ENCODE measurements around the gene SPATA25. TPM values are rescaled to one million over a fixed set of nuclear protein-coding genes. Genes with fewer than 3 reads are reported as not detected.

SPATA25 gene
- total RNA-seq, 4 donors from 2014 or later = 2.6 to 16.2 (median 6.0) TPM

DNA sequence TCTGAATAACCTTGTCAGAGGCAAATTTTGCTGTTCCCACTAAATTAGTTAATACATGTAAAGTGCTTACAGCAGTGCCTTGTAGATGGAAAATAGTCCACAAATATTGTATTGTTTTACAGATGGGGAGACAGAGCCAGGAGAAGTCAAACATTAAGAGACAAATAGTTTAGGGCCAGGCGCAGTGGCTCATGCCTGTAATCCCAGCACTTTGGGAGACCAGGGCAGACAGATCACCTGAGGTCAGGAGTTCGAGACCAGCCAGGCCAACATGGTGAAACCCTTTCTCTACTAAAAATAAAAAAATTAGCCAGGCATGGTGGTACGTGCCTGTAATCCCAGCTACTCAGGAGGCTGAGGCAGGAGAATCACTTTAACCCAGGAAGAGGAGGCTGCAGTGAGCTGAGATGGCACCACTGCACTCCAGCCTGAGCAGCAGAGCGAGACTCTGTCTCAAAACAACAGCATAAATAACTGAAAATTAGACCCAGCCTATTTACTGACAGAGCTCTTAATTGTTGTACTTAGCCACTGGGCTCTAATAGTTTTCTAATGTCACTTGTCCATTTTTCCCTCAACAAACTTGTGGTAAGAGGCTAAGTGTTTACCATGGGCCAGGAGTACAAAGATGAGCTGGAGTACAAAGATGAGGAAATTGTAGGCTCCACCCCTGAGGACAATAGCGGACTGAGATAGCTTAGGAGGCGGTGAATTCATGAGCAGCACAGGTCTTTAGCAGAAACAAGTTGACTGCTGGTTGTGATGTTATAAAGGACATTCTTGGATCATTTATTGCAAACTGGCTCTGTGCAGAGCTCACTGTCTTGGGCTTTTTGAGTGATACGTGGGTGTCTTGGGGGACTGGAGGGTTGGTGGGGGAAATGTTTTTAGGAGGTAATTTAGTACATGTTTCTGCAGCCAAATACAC is 23.6 kb downstream of the SPATA25 start:
- intact Hi-C loops (cut with DNase I; ENCODE audit: low total_unique reads) = no loop called here
- Histone ChIP-seq H3K27ac (no peak overlapping the region), H3K27me3 (no peaks in the 10 kb centered on the region), H3K4me1 (no peaks in the 10 kb centered on the region), H3K36me3 (no peaks in the 10 kb centered on the region), H3K9me3 (no peaks in the 10 kb centered on the region), H3K4me3 (no peak overlapping the region)
- DNase-seq = no peak
- TF ChIP-seq, protein P1, sequence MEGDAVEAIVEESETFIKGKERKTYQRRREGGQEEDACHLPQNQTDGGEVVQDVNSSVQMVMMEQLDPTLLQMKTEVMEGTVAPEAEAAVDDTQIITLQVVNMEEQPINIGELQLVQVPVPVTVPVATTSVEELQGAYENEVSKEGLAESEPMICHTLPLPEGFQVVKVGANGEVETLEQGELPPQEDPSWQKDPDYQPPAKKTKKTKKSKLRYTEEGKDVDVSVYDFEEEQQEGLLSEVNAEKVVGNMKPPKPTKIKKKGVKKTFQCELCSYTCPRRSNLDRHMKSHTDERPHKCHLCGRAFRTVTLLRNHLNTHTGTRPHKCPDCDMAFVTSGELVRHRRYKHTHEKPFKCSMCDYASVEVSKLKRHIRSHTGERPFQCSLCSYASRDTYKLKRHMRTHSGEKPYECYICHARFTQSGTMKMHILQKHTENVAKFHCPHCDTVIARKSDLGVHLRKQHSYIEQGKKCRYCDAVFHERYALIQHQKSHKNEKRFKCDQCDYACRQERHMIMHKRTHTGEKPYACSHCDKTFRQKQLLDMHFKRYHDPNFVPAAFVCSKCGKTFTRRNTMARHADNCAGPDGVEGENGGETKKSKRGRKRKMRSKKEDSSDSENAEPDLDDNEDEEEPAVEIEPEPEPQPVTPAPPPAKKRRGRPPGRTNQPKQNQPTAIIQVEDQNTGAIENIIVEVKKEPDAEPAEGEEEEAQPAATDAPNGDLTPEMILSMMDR (IDR thresholded peaks at IDR 0.05) = no peak
- no peak for TF ChIP-seq POLR2A (IDR thresholded peaks at IDR 0.05)

DNA sequence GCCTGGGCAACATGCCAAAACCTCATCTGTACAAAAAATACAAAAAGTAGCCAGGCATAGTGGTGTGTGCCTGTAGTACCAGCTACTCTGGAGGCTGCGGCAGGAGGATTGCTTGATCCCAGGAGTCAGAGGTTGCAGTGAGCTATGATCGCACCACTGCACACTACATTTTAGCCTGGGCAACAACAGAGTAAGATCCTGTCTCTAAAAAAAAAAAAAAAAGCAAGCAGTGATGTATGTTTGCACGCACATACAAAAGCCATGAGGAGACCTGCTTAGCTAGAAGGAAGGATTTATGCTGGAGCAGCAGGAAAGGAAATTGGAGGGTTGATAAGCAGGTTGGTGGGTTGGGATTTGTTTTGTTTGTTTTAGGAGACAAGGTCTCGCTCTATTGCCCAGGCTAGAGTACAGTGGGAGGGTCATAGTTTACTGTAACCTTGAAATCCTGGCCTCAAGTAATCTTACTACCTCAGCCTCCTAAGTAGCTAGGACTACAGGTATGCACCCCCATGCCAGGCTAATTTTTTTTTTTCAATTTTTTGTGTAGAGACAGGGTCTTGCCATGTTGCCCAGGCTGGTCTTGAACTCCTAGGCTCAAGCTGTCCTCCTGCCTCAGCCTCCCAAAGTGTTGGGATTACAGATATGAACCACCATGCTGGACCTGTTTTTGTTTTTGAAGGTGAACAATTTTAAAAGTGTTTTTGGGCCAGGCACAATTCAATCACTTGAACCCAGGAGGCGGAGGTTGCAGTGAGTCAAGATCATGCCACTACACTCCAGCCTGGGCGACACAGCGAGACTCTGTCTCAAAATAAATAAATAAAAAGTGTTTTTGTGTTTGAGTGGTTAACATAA is 26.0 kb downstream of the SPATA25 start:
- H3K27me3 ChIP-seq = no peaks in the 10 kb centered on the region
- peaks cover 0 to 3% of the 10 kb centered on the region in 2 donors for H3K4me1 ChIP-seq
- no peak for DNase-seq
- TF ChIP-seq, protein P1 (IDR thresholded peaks at IDR 0.05) = no peak
- TF ChIP-seq POLR2A (IDR thresholded peaks at IDR 0.05) = no peak
- intact Hi-C loops (cut with DNase I; ENCODE audit: low total_unique reads) = no loop called here
- H3K9me3 ChIP-seq = no peaks in the 10 kb centered on the region
- no peak overlapping the region for H3K27ac ChIP-seq
- no peak overlapping the region for H3K4me3 ChIP-seq
- no peaks in the 10 kb centered on the region for H3K36me3 ChIP-seq

DNA sequence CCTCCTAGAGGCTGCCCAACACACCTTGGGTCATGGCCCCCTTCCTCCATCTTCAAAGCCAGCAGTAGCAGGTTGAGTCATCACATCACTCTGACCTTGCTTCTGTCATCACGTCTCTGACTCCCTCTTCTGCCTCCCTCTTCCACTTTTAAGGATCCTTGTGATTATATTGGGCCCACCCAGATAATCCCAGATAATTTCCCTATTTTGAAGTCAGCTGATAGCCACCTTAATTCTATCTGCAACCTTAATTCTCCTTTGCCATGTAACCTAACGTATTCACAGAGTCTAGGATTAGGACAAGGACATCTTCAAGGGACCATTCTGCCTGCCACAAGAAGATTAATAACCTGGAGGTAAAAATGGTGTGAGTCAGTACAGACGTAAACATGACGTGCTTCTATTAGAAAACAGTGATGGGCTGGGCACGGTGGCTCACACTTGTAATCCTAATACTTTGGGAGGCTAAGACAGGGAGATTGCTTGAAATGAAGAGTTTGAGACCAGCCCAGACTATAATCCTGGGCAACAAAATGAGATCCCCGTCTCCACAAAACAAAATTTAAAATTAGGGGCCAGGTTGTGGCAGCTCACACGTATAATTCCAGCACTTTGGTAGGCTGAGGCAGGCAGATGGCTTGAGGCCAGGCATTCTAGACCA is 26.7 kb downstream of the SPATA25 start:
- intact Hi-C loops (cut with DNase I; ENCODE audit: low total_unique reads) = no loop called here
- Histone ChIP-seq H3K27ac (no peak overlapping the region), H3K36me3 (no peaks in the 10 kb centered on the region), H3K9me3 (no peaks in the 10 kb centered on the region), H3K4me3 (no peak overlapping the region), H3K4me1 (peaks cover 0 to 10% of the 10 kb centered on the region in 2 donors), H3K27me3 (no peaks in the 10 kb centered on the region)
- TF ChIP-seq, protein P1 (IDR thresholded peaks at IDR 0.05) = no peak
- TF ChIP-seq POLR2A (IDR thresholded peaks at IDR 0.05) = no peak
- no peak for DNase-seq

DNA sequence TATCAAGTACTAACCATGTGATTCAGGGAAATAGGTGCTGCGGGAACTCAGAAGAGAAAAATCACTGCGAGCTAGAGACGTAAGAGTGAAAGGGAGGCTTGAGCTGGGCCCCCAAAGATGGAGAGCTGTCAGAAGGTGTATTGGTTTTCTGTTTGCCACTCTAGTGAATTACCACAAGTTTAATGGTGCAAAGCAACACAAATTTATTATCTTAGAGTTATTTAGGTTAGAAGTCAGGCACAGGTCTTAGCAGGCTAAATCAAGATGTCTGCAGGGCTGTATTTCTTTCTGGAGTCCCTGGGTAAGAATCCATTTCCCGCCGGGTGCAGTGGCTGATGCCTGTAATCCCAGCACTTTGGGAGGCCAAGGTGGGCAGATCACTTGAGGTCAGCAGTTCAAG is 27.5 kb downstream of the SPATA25 start:
- Histone ChIP-seq H3K27me3 (no peaks in the 10 kb centered on the region), H3K4me1 (peaks cover 5 to 10% of the 10 kb centered on the region in 2 donors), H3K4me3 (no peak overlapping the region), H3K27ac (no peak overlapping the region), H3K36me3 (no peaks in the 10 kb centered on the region), H3K9me3 (no peaks in the 10 kb centered on the region)
- DNase-seq = no peak
- TF ChIP-seq POLR2A (IDR thresholded peaks at IDR 0.05) = no peak
- TF ChIP-seq, protein P1 (IDR thresholded peaks at IDR 0.05) = no peak
- intact Hi-C loops (cut with DNase I; ENCODE audit: low total_unique reads) = no loop called here

Data from uterus (tissue), 4 donors.